ENCODE results near the gene AGR2. TPM values are rescaled to one million over a fixed set of nuclear protein-coding genes. Genes with fewer than 3 reads are reported as not detected.

AGR2 gene
- total RNA-seq, 1 experiment from 2014 or later: not detected

DNA sequence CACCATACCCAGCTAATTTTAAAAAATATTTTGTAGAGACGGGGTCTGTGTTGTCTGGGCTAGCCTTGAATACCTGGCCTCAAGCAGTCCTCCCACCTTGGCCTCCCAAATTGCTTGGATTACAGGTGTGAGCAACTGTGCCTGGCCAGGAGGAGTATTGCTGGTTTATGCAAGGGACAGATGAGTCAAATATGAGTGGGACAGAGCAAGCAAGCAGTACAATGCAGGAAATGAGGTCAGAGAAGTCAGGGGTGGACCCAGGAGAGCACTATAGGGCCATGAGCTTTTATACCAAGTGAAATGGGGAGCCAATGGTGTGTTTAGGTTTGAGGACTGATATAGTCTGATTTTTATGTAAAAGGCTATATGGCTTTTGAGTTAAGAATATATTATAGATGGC, 45.0 kb downstream of the AGR2 start:
- Histone ChIP-seq H4K8ac (replicated peaks; ENCODE audit: insufficient read length, low read depth, low read length) (no peak overlapping the region), H3K18ac (ENCODE audit: insufficient read length, low read depth, low read length) (no peak overlapping the region), H3K79me2 (ENCODE audit: insufficient read depth, low read length) (no peaks in the 10 kb centered on the region; the same call in 1 of the 2 replicates), H3K9ac (ENCODE audit: extremely low read depth, insufficient read length, low read length) (no peak overlapping the region), H2BK120ac (ENCODE audit: low read depth, low read length, poor library complexity, severe bottlenecking) (no peak overlapping the region), H3K79me1 (ENCODE audit: insufficient read depth, low read depth, low read length, poor library complexity, severe bottlenecking) (peaks cover 3% of the 10 kb centered on the region), H4K20me1 (ENCODE audit: control insufficient read depth, insufficient read depth, insufficient read length) (no peaks in the 10 kb centered on the region), H3K27me3 (ENCODE audit: insufficient read depth, low read length) (no peaks in the 10 kb centered on the region), H3K23ac (ENCODE audit: insufficient read length, low read depth, low read length) (no peak overlapping the region), H3K56ac (ENCODE audit: insufficient read length, low read depth, low read length) (no peak overlapping the region), H2BK12ac (ENCODE audit: insufficient read length, low read depth, low read length) (no peak overlapping the region), H4K5ac (ENCODE audit: insufficient read length, low read depth, low read length) (no peak overlapping the region), H3T11ph (ENCODE audit: low read length) (no peak overlapping the region), H2AFZ (ENCODE audit: low read length) (no peak overlapping the region), H3K27ac (ENCODE audit: insufficient read length, low read depth, low read length) (no peak overlapping the region), H3K23me2 (ENCODE audit: insufficient read length, low read depth, low read length, poor library complexity, severe bottlenecking) (peaks cover 3% of the 10 kb centered on the region), H3K14ac (ENCODE audit: insufficient read depth, low read length) (no peak overlapping the region), H4K91ac (ENCODE audit: insufficient read length, low read depth, low read length) (no peak overlapping the region), H2BK20ac (ENCODE audit: low read depth, low read length, poor library complexity, severe bottlenecking) (no peak overlapping the region), H2BK5ac (ENCODE audit: insufficient read length, low read length) (no peak overlapping the region), H3K4ac (ENCODE audit: low read depth, low read length) (no peak overlapping the region), H3K9me3 (ENCODE audit: control insufficient read depth, low read depth, low read length) (no peaks in the 10 kb centered on the region), H3K4me2 (ENCODE audit: insufficient read depth, insufficient read length, low read length) (no peak overlapping the region), H2AK5ac (ENCODE audit: insufficient read length, low read length) (no peak overlapping the region), H3K4me1 (ENCODE audit: insufficient read depth, low read length) (no peaks in the 10 kb centered on the region), H2BK15ac (ENCODE audit: low read depth, low read length) (no peak overlapping the region)
- H3K27ac Mint-ChIP-seq: peak overlapping the region in 2 of 3 experiments; percentile 33 to 42; a peak in 1 of 7 replicates
- no peak overlapping the region for H3K4me3 Mint-ChIP-seq
- H3K9me3 Mint-ChIP-seq: no peaks in the 10 kb centered on the region
- H3K27me3 Mint-ChIP-seq (ENCODE audit: low read depth): peaks cover 7% of the 10 kb centered on the region
- H3K36me3 Mint-ChIP-seq (ENCODE audit: insufficient read depth in 1 of 3, low read depth in 3 of 3): no peaks in the 10 kb centered on the region
- H3K4me1 Mint-ChIP-seq: peaks cover 13 to 19% of the 10 kb centered on the region in 2 experiments
- TF ChIP-seq, protein P1, sequence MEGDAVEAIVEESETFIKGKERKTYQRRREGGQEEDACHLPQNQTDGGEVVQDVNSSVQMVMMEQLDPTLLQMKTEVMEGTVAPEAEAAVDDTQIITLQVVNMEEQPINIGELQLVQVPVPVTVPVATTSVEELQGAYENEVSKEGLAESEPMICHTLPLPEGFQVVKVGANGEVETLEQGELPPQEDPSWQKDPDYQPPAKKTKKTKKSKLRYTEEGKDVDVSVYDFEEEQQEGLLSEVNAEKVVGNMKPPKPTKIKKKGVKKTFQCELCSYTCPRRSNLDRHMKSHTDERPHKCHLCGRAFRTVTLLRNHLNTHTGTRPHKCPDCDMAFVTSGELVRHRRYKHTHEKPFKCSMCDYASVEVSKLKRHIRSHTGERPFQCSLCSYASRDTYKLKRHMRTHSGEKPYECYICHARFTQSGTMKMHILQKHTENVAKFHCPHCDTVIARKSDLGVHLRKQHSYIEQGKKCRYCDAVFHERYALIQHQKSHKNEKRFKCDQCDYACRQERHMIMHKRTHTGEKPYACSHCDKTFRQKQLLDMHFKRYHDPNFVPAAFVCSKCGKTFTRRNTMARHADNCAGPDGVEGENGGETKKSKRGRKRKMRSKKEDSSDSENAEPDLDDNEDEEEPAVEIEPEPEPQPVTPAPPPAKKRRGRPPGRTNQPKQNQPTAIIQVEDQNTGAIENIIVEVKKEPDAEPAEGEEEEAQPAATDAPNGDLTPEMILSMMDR (conservative IDR thresholded peaks at IDR 0.05): no peak
- no peak for DNase-seq
- no CpG with 5 or more reads among the region's 1 CpG for WGBS (ENCODE audit: extremely low coverage, insufficient read length, low lambda C conversion rate)
